HUES48 (cell line): ENCODE results near the gene POMGNT1.
A peak's percentile ranks its signal among the peaks of the same experiment; 100 is the strongest.
"Not testable (repeated sequence)": the region's sequence is repeated elsewhere in the genome, so short reads cannot be mapped to it uniquely, and the experiment has no call there.

Experiments
- H3K27ac ChIP-seq: one replicate; pipeline ENCODE4 v1.7.0; 2013; ENCODE audit warnings: low read depth, low read length, inconsistent platforms
- H3K27me3 ChIP-seq: 2 replicates; pipeline ENCODE4 v1.6.1; 2013; ENCODE audit warnings: mild to moderate bottlenecking, low read length; ENCODE audit not compliant: control insufficient read depth, insufficient read depth
- H3K36me3 ChIP-seq: 2 replicates; pipeline ENCODE4 v1.6.1; 2013; ENCODE audit warnings: low read length; ENCODE audit not compliant: control insufficient read depth, insufficient read depth
- H3K4me1 ChIP-seq: 2 replicates; pipeline ENCODE4 v1.6.1; 2013; ENCODE audit warnings: mild to moderate bottlenecking, low read length; ENCODE audit not compliant: control insufficient read depth, insufficient read depth
- H3K4me3 ChIP-seq: 2 replicates; pipeline ENCODE4 v1.5.1; 2013; ENCODE audit warnings: mild to moderate bottlenecking, low read depth, low read length
- H3K9ac ChIP-seq: 2 replicates; pipeline ENCODE4 v1.6.1; 2013; ENCODE audit warnings: mild to moderate bottlenecking, low read depth, low read length, moderate library complexity
- H3K9me3 ChIP-seq: 2 replicates; pipeline ENCODE4 v1.6.1; 2013; ENCODE audit warnings: low read length; ENCODE audit not compliant: control insufficient read depth, insufficient read depth

The POMGNT1 gene

DNA sequence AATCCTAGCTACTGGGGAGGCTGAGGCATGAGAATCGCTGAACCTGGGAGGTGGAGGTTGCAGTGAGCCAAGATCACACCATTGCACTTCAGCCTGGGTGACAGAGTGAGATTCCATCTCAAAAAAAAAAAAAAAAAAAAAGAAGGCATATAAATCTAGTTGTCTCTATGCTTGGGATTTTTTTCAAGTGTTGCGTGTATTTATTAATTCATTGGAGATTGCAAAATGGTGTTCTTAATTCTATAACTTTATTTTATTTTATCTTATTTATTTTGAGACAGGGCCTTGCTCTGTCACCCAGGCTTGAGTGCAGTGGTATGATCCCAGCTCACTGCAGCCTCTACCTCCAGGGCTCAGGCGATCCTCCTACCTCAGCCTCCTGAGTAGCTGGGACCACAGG lies 33.0 kb upstream of the POMGNT1 start:
- not testable (repeated sequence) for H3K9me3 ChIP-seq, H3K27me3 ChIP-seq, H3K4me1 ChIP-seq, H3K4me3 ChIP-seq, H3K36me3 ChIP-seq, H3K9ac ChIP-seq, H3K27ac ChIP-seq

- H3K4me3 ChIP-seq: no peak overlapping the region
- no peak overlapping the region for H3K27ac ChIP-seq
- H3K27me3 ChIP-seq: no peaks in the 10 kb centered on the region
- no peaks in the 10 kb centered on the region for H3K9me3 ChIP-seq
- no peak overlapping the region for H3K9ac ChIP-seq
- peaks cover 22% of the 10 kb centered on the region for H3K4me1 ChIP-seq
- H3K36me3 ChIP-seq: no peaks in the 10 kb centered on the region
Measured at GRCh38 chr1:46224966-46225365, 26.7 kb upstream of the POMGNT1 start.

GRCh38 chr1:46223472-46223943 lies 25.3 kb upstream of the POMGNT1 start:
- no peaks in the 10 kb centered on the region for H3K27me3 ChIP-seq
- no peaks in the 10 kb centered on the region for H3K36me3 ChIP-seq
- H3K4me3 ChIP-seq: no peak overlapping the region
- H3K27ac ChIP-seq: peak overlapping the region; percentile 61
- peaks cover 22% of the 10 kb centered on the region for H3K4me1 ChIP-seq
- no peak overlapping the region for H3K9ac ChIP-seq
- H3K9me3 ChIP-seq: no peaks in the 10 kb centered on the region

DNA sequence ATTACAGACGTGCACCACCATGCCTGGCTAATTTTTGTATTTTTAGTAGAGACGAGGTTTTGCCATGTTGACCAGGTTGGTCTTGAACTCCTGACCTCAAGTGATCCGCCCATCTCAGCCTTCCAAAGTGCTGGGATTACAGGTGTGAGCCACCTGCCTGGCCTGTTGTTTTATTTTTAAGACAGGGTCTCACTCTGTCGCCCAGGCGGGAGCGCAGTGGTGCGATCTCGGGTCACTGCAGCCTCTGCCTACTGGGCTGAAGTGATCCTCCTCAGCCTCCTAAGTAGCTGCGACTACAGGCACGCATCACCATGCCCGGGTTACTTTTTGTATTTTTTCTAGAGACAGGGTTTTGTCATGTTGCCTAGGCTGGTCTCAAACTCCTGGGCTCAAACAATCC lies 24.8 kb upstream of the POMGNT1 start:
- H3K4me1 ChIP-seq: peaks cover 22% of the 10 kb centered on the region
- not testable (repeated sequence) for H3K27ac ChIP-seq, H3K9me3 ChIP-seq, H3K9ac ChIP-seq, H3K27me3 ChIP-seq, H3K36me3 ChIP-seq, H3K4me3 ChIP-seq

DNA sequence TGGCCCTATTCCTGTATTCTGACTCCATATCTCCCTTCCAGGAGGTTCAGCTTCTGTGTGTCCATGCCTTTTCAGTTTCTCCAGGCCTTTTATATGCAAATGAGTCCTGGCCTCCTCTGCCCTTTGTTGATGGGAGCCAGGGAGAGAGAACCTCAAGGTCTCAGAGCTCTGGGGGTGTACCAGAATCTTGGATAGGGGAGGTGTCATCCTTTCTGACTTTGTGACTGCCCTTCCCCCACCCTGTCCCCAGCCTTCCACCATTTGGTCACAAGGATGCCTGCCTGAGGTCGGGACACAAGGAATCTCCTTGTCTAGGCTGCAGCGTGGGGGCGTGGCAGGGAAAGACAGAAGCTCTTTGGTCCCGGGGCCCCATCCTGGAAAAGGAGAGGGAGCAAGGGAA lies 23.5 kb upstream of the POMGNT1 start:
- Histone ChIP-seq H3K9me3 (no peaks in the 10 kb centered on the region), H3K4me1 (peaks cover 22% of the 10 kb centered on the region), H3K27ac (peak overlapping the region; percentile 44), H3K9ac (no peak overlapping the region), H3K27me3 (no peaks in the 10 kb centered on the region), H3K4me3 (no peak overlapping the region), H3K36me3 (no peaks in the 10 kb centered on the region)

GRCh38 chr1:46220808-46221207 lies 22.6 kb upstream of the POMGNT1 start:
- Histone ChIP-seq H3K27ac (no peak overlapping the region), H3K4me1 (peaks cover 22% of the 10 kb centered on the region), H3K9ac (no peak overlapping the region), H3K9me3 (no peaks in the 10 kb centered on the region), H3K36me3 (no peaks in the 10 kb centered on the region), H3K4me3 (no peak overlapping the region), H3K27me3 (no peaks in the 10 kb centered on the region)

DNA sequence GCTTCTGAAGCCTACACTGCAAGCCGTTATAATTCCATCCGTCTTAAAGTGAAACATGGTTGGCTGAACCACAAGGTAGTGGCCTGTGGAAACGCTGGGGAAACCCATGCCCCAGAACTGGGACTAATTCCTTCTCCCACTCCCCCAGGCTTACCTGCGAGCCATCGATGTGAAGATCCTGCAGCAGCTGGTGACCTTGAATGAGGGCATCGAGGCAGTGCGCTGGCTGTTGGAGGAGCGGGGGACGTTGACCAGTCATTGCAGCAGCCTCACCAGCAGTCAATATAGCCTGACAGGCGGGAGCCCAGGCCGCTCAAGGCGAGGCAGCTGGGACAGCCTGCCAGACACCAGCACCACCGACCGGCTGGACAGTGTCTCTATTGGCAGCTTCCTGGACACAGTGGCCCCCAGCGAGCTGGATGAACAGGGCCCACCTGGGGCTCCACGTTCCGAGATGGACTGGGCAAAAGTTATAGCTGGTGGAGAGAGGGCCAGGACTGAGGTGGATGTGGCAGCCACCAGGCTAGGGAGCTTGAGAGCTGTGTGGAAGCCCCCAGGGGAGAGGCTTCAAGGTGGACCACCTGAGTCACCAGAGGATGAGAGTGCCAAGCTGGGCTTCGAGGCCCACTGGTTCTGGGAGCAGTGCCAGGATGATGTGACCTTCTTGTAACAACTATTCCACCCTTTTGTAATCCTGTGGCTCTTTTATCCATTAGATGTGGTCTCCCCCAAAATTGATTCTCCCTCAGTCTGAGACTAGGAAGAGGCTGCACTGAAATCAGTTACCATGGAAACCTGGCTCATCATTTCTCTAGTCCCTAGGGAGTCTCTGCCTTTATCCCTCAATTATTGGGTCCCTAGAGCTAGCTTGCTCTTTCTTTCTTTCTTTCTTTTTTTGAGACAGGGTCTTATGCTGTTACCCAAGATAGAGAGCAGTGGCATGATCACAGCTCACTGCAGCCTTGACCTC lies 21.6 kb upstream of the POMGNT1 start:
- no peaks in the 10 kb centered on the region for H3K36me3 ChIP-seq
- no peak overlapping the region for H3K9ac ChIP-seq
- H3K27ac ChIP-seq: no peak overlapping the region

GRCh38 chr1:46218443-46218842 lies 20.2 kb upstream of the POMGNT1 start:
- Histone ChIP-seq H3K9me3 (no peaks in the 10 kb centered on the region), H3K27me3 (no peaks in the 10 kb centered on the region), H3K27ac (no peak overlapping the region), H3K4me3 (no peak overlapping the region), H3K36me3 (no peaks in the 10 kb centered on the region), H3K4me1 (peaks cover 12% of the 10 kb centered on the region), H3K9ac (no peak overlapping the region)

More for the DNA sequence above, 21.6 kb upstream of the POMGNT1 start:
- Histone ChIP-seq H3K4me1 (peaks cover 22% of the 10 kb centered on the region), H3K9me3 (no peaks in the 10 kb centered on the region), H3K4me3 (no peak overlapping the region), H3K27me3 (no peaks in the 10 kb centered on the region)

DNA sequence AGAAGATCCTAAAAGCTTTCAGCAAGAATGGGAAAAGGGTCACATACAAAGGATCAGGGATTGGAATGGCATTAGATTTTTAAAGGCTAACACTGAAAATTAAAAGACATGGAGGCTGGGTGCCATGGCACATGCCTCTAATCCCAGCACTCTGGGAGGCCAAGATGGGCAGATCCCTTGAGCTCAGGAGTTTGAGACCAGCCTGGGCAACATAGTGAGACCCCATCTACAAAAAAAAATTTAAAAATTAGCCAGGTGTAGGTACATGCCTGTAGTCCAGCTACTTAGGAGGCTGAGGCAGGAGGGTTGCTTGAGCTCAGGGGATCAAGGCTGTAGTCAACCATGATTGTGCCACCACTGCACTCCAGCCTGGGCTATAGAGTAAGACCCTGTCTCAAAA lies 17.3 kb upstream of the POMGNT1 start:
- Histone ChIP-seq H3K4me3 (no peak overlapping the region), H3K36me3 (no peaks in the 10 kb centered on the region), H3K27ac (no peak overlapping the region), H3K4me1 (no peaks in the 10 kb centered on the region), H3K27me3 (no peaks in the 10 kb centered on the region), H3K9ac (no peak overlapping the region), H3K9me3 (no peaks in the 10 kb centered on the region)

- no peaks in the 10 kb centered on the region for H3K27me3 ChIP-seq
- H3K9ac ChIP-seq: no peak overlapping the region
- no peak overlapping the region for H3K27ac ChIP-seq
- no peaks in the 10 kb centered on the region for H3K4me1 ChIP-seq
- no peaks in the 10 kb centered on the region for H3K9me3 ChIP-seq
- no peaks in the 10 kb centered on the region for H3K36me3 ChIP-seq
- no peak overlapping the region for H3K4me3 ChIP-seq
Measured at GRCh38 chr1:46211051-46211450, 12.8 kb upstream of the POMGNT1 start.

DNA sequence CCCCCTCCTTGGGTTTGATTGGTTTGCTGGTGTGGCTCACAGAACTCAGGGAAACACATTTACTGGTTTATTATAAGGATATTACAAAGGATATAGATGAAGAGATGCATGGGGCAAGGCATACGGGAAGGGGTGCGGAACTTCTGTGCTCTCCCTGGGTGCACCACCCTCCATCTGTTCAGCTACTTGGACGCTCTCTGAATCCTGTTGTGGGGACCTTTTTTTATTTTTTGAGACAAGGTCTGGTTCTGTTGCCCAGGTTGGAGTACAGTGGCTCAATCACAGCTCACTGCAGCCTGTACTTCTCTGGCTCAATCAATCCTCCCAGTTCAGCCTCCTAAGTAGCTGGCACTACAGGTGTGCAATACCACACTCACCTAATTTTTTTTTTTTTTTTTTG lies 12.3 kb upstream of the POMGNT1 start:
- Histone ChIP-seq H3K36me3 (no peaks in the 10 kb centered on the region), H3K27ac (no peak overlapping the region), H3K27me3 (no peaks in the 10 kb centered on the region), H3K4me1 (no peaks in the 10 kb centered on the region), H3K9me3 (no peaks in the 10 kb centered on the region), H3K9ac (no peak overlapping the region), H3K4me3 (no peak overlapping the region)
